K562 (cell line): ENCODE results near the gene SCARB2. TPM values are rescaled to one million over a fixed set of nuclear protein-coding genes. Genes with fewer than 3 reads are reported as not detected.
A peak's percentile ranks its signal among the peaks of the same experiment; 100 is the strongest.

Experiments used
- ARNT ChIP-seq, 2 experiments: fragments of 450-650 bp; IDR thresholded peaks; 2 replicates each; pipeline ENCODE4 v1.6.1; 2016; ENCODE audit warnings: mild to moderate bottlenecking in 1 of 2
- BRD4 ChIP-seq: fragments of 200-600 bp; sonication (generic); IDR thresholded peaks from 2 replicates; pipeline ENCODE4 v1.6.1; 2017; ENCODE audit warnings: inconsistent platforms
- BRF1 ChIP-seq: IDR thresholded peaks from 3 replicates; pipeline ENCODE4 v1.6.1; 2011; ENCODE audit warnings: borderline replicate concordance, mild to moderate bottlenecking; ENCODE audit not compliant: insufficient read length; ENCODE audit errors: extremely low read depth
- ETV6 ChIP-seq, 3 experiments: fragments of 150-350 bp in 1 of 3; sonication (generic) in 1 of 3; formaldehyde crosslinking in 1 of 3; IDR thresholded peaks; 2 replicates each; pipeline versions ENCODE4 v1.6.1 to v1.8.0; 2014 to 2022; ENCODE audit warnings: borderline replicate concordance in 2 of 3, low read depth in 2 of 3, antibody characterized with exemption in 1 of 3, low read length in 1 of 3, mild to moderate bottlenecking in 1 of 3, missing genetic modification reagents in 1 of 3
- FOSL1 ChIP-seq: fragments of 200-800 bp; sonication (Bioruptor generic); conservative IDR thresholded peaks from 2 replicates; pipeline ENCODE4 v1.6.1; 2016; ENCODE audit warnings: missing genetic modification characterization, missing compliant biosample characterization
- HDAC3 ChIP-seq: fragments of 450-650 bp; IDR thresholded peaks from 2 replicates; pipeline ENCODE4 v1.6.1; 2018; ENCODE audit warnings: borderline replicate concordance, mild to moderate bottlenecking, moderate library complexity; ENCODE audit not compliant: partially characterized antibody
- KAT7 ChIP-seq: sonication (generic); formaldehyde crosslinking; IDR thresholded peaks from 2 replicates; pipeline ENCODE4 v1.8.0; 2022; ENCODE audit warnings: missing genetic modification reagents, mild to moderate bottlenecking, borderline replicate concordance
- KLF16 ChIP-seq: IDR thresholded peaks from 2 replicates; pipeline ENCODE4 v1.6.1; 2016; ENCODE audit warnings: antibody characterized with exemption
- NCOA1 ChIP-seq: fragments of 450-650 bp; IDR thresholded peaks from 2 replicates; pipeline ENCODE4 v1.6.1; 2016; ENCODE audit warnings: low read depth
- PHTF2 ChIP-seq: fragments of 250-450 bp; sonication (Bioruptor Pico); IDR thresholded peaks from 2 replicates; pipeline ENCODE4 v1.5.0; 2021; ENCODE audit warnings: mild to moderate bottlenecking
- SAFB2 ChIP-seq: fragments of 200-400 bp; formaldehyde crosslinking; IDR thresholded peaks from 2 replicates; pipeline ENCODE4 v1.6.1; 2018; ENCODE audit warnings: borderline replicate concordance, low read length, low read depth, moderate library complexity; ENCODE audit not compliant: severe bottlenecking
- U2AF1 ChIP-seq: fragments of 200-400 bp; formaldehyde crosslinking; optimal IDR thresholded peaks from 2 replicates; pipeline ENCODE3; 2017; ENCODE audit warnings: mild to moderate bottlenecking, low read depth, low read length, moderate library complexity
- ZNF197 ChIP-seq: fragments of 200-800 bp; sonication (Bioruptor generic); IDR thresholded peaks from 2 replicates; pipeline ENCODE4 v1.6.1; 2016; ENCODE audit warnings: low read depth, missing genetic modification characterization, missing compliant biosample characterization
- ZNF274 ChIP-seq: IDR thresholded peaks from 2 replicates; pipeline ENCODE4 v1.6.1; 2011; ENCODE audit warnings: low read depth, mild to moderate bottlenecking, low read length, moderate library complexity, borderline replicate concordance
- ZNF584 ChIP-seq: fragments of 200-800 bp; sonication (Bioruptor generic); IDR thresholded peaks from 2 replicates; pipeline ENCODE4 v1.6.1; 2016; ENCODE audit warnings: low read depth, mild to moderate bottlenecking, missing genetic modification characterization, missing compliant biosample characterization
- polyA plus RNA-seq, 8 experiments: library from polyadenylated mRNA; depleted of rRNA in 4 of 8; stranded (reverse) in 5 of 8; unstranded in 3 of 8; fragments of >200 nt; fragmentation: Nextera tagmentation in 2 of 8; fragmentation: Illumina TruSeq in 1 of 8; extraction: Ambion mirVana in 2 of 8; extraction: Trizol in 1 of 8; gene quantifications; 2 replicates each; pipeline versions ENCODE4 v1.2.1 to v1.2.3, GENCODE V29; 2011 to 2014; ENCODE audit warnings: inconsistent platforms in 1 of 8, missing spikeins in 1 of 8
- total RNA-seq, 7 experiments: library from RNA; depleted of rRNA in 6 of 7; stranded (reverse); fragments of >200 nt in 6 of 7; fragmentation: Illumina TruSeq in 2 of 7; extraction: Trizol in 2 of 7; gene quantifications; 2 replicates each; pipeline versions ENCODE4 v1.2.1 to v1.2.3, GENCODE V29; 2011 to 2021; ENCODE audit warnings: low replicate concordance in 1 of 7
- TF ChIP-seq, protein P1 (sequence below): IDR thresholded peaks from 3 replicates; pipeline ENCODE4 v1.6.1; 2011; ENCODE audit warnings: borderline replicate concordance, mild to moderate bottlenecking; ENCODE audit not compliant: insufficient read length, insufficient read depth
- TF ChIP-seq, protein P2 (sequence below): fragments of 200-400 bp; formaldehyde crosslinking; IDR thresholded peaks from 2 replicates; pipeline ENCODE4 v1.6.1; 2017; ENCODE audit warnings: mild to moderate bottlenecking, low read depth, low read length, moderate library complexity
- TF ChIP-seq, protein P3 (sequence below): fragments of 250-450 bp; sonication (Bioruptor Pico); IDR thresholded peaks from 2 replicates; pipeline ENCODE4 v1.8.0; 2022; ENCODE audit warnings: moderate library complexity, mild to moderate bottlenecking, inconsistent platforms
- TF ChIP-seq, protein P4 (sequence below): fragments of 250-450 bp; sonication (Bioruptor Pico); IDR thresholded peaks from 2 replicates; pipeline ENCODE4 v1.4.0; 2020; ENCODE audit warnings: mild to moderate bottlenecking, moderate library complexity, borderline replicate concordance

Gene SCARB2
- total and polyA plus RNA-seq, 9 of the 15 experiments (the other 6 are each of a cell fraction or from before 2014, with no cell fraction given) = 6.1 to 25.8 (median 17.8) TPM

DNA sequence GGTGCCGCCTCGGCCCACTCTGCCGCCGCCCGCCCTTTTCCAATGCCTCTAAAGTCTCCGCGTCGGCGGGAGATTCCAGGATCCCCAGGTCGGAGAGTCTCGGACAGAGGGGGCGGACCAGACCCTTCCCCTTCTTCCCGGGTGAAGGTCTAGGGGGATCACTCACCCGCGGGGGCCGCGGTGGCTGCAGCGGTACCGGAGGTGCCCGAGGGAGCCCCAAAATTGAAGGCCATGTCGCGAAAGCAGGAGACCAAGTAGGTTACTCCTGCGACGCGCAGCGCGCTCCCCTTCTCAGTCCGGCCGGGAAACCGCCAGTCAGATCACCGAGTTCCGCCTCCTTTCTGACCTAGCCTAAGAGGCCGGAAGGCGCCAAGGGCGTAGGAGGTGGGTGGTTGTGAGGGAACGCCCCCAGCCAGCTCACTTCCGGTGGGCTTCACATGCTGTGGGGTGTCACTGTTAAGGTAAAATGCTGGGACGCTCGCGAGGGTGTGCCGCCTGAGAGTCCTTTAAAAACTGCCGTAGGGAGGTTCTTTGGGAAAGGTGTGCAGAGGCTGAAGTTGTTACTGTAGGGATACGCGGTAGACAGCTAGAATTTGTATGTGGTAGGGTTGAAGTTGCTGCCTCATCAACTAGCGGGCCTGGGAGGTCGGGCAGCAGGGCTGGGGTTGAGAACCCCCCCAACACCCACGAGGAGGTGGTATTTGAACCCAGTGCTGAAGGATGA lies 65.3 kb downstream of the SCARB2 start, which contains the start of gene NUP54 (continued):
- TF ChIP-seq BRF1 = no peak
- TF ChIP-seq SAFB2 = no peak
- peak; percentile 98 for TF ChIP-seq NCOA1
- peak; percentile 97 for TF ChIP-seq KAT7 (CRISPR knock-in tag)
- no peak for TF ChIP-seq ZNF584
- no peak for TF ChIP-seq ZNF274
- TF ChIP-seq, protein P1, sequence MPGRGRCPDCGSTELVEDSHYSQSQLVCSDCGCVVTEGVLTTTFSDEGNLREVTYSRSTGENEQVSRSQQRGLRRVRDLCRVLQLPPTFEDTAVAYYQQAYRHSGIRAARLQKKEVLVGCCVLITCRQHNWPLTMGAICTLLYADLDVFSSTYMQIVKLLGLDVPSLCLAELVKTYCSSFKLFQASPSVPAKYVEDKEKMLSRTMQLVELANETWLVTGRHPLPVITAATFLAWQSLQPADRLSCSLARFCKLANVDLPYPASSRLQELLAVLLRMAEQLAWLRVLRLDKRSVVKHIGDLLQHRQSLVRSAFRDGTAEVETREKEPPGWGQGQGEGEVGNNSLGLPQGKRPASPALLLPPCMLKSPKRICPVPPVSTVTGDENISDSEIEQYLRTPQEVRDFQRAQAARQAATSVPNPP = no peak
- no peak for TF ChIP-seq ETV6 (IDR thresholded peaks at IDR 0.05; ENCODE audit: borderline replicate concordance in 1 of 2, low read depth in 2 of 2, low read length in 1 of 2)
- 0 out of 2 replicates have a peak, but pooled peaks have one; percentile 35 for TF ChIP-seq ETV6 (CRISPR knock-in tag; IDR thresholded peaks at IDR 0.05; ENCODE audit: borderline replicate concordance)
- TF ChIP-seq, protein P2, sequence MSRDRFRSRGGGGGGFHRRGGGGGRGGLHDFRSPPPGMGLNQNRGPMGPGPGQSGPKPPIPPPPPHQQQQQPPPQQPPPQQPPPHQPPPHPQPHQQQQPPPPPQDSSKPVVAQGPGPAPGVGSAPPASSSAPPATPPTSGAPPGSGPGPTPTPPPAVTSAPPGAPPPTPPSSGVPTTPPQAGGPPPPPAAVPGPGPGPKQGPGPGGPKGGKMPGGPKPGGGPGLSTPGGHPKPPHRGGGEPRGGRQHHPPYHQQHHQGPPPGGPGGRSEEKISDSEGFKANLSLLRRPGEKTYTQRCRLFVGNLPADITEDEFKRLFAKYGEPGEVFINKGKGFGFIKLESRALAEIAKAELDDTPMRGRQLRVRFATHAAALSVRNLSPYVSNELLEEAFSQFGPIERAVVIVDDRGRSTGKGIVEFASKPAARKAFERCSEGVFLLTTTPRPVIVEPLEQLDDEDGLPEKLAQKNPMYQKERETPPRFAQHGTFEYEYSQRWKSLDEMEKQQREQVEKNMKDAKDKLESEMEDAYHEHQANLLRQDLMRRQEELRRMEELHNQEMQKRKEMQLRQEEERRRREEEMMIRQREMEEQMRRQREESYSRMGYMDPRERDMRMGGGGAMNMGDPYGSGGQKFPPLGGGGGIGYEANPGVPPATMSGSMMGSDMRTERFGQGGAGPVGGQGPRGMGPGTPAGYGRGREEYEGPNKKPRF = no peak
- TF ChIP-seq, protein P3, sequence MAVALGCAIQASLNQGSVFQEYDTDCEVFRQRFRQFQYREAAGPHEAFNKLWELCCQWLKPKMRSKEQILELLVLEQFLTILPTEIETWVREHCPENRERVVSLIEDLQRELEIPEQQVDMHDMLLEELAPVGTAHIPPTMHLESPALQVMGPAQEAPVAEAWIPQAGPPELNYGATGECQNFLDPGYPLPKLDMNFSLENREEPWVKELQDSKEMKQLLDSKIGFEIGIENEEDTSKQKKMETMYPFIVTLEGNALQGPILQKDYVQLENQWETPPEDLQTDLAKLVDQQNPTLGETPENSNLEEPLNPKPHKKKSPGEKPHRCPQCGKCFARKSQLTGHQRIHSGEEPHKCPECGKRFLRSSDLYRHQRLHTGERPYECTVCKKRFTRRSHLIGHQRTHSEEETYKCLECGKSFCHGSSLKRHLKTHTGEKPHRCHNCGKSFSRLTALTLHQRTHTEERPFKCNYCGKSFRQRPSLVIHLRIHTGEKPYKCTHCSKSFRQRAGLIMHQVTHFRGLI = no peak
- 0 out of 2 replicates have a peak, but pooled peaks have one; percentile 55 for TF ChIP-seq KLF16
- peak; percentile 35 to 42; a peak in 1 of 4 replicates for TF ChIP-seq ARNT (IDR thresholded peaks at IDR 0.05)
- no peak for TF ChIP-seq ZNF197 (CRISPR knock-in tag)
- TF ChIP-seq, protein P4, sequence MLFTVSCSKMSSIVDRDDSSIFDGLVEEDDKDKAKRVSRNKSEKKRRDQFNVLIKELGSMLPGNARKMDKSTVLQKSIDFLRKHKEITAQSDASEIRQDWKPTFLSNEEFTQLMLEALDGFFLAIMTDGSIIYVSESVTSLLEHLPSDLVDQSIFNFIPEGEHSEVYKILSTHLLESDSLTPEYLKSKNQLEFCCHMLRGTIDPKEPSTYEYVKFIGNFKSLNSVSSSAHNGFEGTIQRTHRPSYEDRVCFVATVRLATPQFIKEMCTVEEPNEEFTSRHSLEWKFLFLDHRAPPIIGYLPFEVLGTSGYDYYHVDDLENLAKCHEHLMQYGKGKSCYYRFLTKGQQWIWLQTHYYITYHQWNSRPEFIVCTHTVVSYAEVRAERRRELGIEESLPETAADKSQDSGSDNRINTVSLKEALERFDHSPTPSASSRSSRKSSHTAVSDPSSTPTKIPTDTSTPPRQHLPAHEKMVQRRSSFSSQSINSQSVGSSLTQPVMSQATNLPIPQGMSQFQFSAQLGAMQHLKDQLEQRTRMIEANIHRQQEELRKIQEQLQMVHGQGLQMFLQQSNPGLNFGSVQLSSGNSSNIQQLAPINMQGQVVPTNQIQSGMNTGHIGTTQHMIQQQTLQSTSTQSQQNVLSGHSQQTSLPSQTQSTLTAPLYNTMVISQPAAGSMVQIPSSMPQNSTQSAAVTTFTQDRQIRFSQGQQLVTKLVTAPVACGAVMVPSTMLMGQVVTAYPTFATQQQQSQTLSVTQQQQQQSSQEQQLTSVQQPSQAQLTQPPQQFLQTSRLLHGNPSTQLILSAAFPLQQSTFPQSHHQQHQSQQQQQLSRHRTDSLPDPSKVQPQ (CRISPR knock-in tag) = no peak
- TF ChIP-seq FOSL1 = peak; percentile 66
- no peak for TF ChIP-seq U2AF1
- TF ChIP-seq BRD4 = no peak; the same call in 1 of the 2 replicates
- TF ChIP-seq HDAC3 = no peak
- no peak for TF ChIP-seq PHTF2 (CRISPR knock-in tag)
